ENCODE data around the gene MKLN1. TPM values are rescaled to one million over a fixed set of nuclear protein-coding genes. Genes with fewer than 3 reads are reported as not detected.

MKLN1 gene
- total and polyA plus RNA-seq, 2 of the 4 experiments (the other 2 are of a cell fraction) = 17.5 to 52.0 TPM

GRCh38 chr7:131381069-131381838 is 53.6 kb downstream of the MKLN1 start:
- in situ Hi-C loops (cut with MboI; ENCODE audit: low sequenced_read_pairs) (no loop called here), intact Hi-C loops (cut with micrococcal nuclease) (no loop called here), dilution Hi-C loops (cut with HindIII; ENCODE audit: low sequenced_read_pairs, unreplicated experiment) (no loop called here)
- Histone ChIP-seq H2AK9ac (replicated peaks; ENCODE audit: low read depth, low read length, poor library complexity) (no peak overlapping the region), H3K4me2 (ENCODE audit: low read depth, low read length) (no peak overlapping the region), H3K9me3 (ENCODE audit: control insufficient read depth, insufficient read depth, low read length) (no peaks in the 10 kb centered on the region), H4K8ac (ENCODE audit: low read depth in 2 of 2, low read length in 2 of 2) (no peak overlapping the region), H2AK5ac (ENCODE audit: low read depth, low read length) (no peak overlapping the region), H3K36me3 (ENCODE audit: control insufficient read depth, insufficient read depth, low read length) (peaks cover 2% of the 10 kb centered on the region), H2AFZ (replicated peaks; ENCODE audit: low read length, poor library complexity) (no peak overlapping the region), H3K27me3 (ENCODE audit: control insufficient read depth, insufficient read depth, low read length) (no peaks in the 10 kb centered on the region), H3K56ac (ENCODE audit: extremely low read depth, insufficient read depth, low read length) (no peak overlapping the region), H3K9me1 (ENCODE audit: insufficient read depth, low read length) (no peaks in the 10 kb centered on the region), H4K91ac (ENCODE audit: insufficient read depth, low read depth, low read length) (no peak overlapping the region), H4K20me1 (ENCODE audit: insufficient read depth, low read length) (peaks cover 13% of the 10 kb centered on the region; the same call in 1 of the 2 replicates), H2BK5ac (ENCODE audit: low read depth, low read length, poor library complexity, severe bottlenecking) (peak overlapping the region; percentile 76), H2BK20ac (ENCODE audit: low read depth, low read length) (no peak overlapping the region), H3K18ac (ENCODE audit: low read depth, low read length) (no peak overlapping the region), H3K9ac (ENCODE audit: low read depth, low read length) (no peak overlapping the region), H3K4me1 (ENCODE audit: control insufficient read depth, insufficient read depth, low read length) (peaks cover 6% of the 10 kb centered on the region), H3K4ac (ENCODE audit: low read depth, low read length) (no peak overlapping the region), H3K4me3 (ENCODE audit: insufficient read depth, low read depth, low read length) (no peak overlapping the region), H4K5ac (ENCODE audit: low read depth, low read length) (no peak overlapping the region), H2BK15ac (ENCODE audit: low read depth, low read length) (no peak overlapping the region), H3K27ac (ENCODE audit: insufficient read depth, low read length) (no peak overlapping the region), H3K79me1 (ENCODE audit: low read depth in 1 of 2, low read length in 2 of 2) (peaks cover 30 to 55% of the 10 kb centered on the region in 2 experiments), H3K23ac (ENCODE audit: low read depth, low read length) (no peak overlapping the region), H2BK120ac (ENCODE audit: low read depth, low read length) (no peak overlapping the region), H3K14ac (replicated peaks; ENCODE audit: low read depth, low read length) (no peak overlapping the region)
- POLR2A ChIA-PET (ENCODE audit: unreplicated experiment) = no interaction called here
- no CpG with 5 or more reads among the region's 1 CpG for WGBS, 2 experiments (ENCODE audit: extremely low coverage in 2 of 2, insufficient read length in 1 of 2)
- BruUV-seq (replicated peaks) = no TSS peak
- CTCF ChIA-PET = interaction anchor here (0.6 kb wide), 1 partner anchor 312 kb away, joined by 3 read pairs; no protein-coding TSS in a partner anchor
- peak; percentile 78 for DNase-seq
- peak; percentile 53 for TF ChIP-seq FOS (IDR thresholded peaks at IDR 0.05; ENCODE audit: low read depth, low read length)
- TF ChIP-seq NFE2L2 (IDR thresholded peaks at IDR 0.05; ENCODE audit: low read depth, low read length) = peak; percentile 79
- TF ChIP-seq MAFK (IDR thresholded peaks at IDR 0.05; ENCODE audit: low read depth, low read length) = peak; percentile 64
- no peak for TF ChIP-seq MAZ (IDR thresholded peaks at IDR 0.05; ENCODE audit: borderline replicate concordance, low read depth, low read length)
- peak; percentile 43; the same call in 1 of the 2 replicates for TF ChIP-seq CEBPB (IDR thresholded peaks at IDR 0.05; ENCODE audit: low read depth, low read length)
- peak; percentile 68; the same call in 1 of the 2 replicates for ATAC-seq (ENCODE audit: low read depth)
